ENCODE measurements around the gene XPNPEP1.

Gene XPNPEP1

DNA sequence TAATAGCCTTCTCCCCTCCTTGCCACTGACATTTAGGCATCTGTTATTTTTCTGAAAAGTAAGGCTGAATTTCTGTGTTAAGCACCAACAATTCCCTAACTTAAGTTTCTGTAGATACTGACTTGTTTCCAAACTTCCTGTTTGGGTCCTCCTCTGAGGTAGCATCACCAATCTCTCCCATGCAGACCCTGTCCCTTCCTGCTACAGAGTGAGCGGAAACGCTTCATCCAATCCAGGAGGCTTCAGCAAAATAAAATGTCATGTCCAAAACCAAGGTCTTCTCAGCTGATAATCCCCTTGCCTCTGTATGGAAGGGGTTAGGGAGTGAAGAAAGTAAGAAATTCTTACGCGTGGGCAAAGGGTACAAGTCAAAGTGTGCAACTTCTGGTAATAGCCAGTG lies 29.9 kb downstream of the XPNPEP1 start:
- TF ChIP-seq, protein P1, sequence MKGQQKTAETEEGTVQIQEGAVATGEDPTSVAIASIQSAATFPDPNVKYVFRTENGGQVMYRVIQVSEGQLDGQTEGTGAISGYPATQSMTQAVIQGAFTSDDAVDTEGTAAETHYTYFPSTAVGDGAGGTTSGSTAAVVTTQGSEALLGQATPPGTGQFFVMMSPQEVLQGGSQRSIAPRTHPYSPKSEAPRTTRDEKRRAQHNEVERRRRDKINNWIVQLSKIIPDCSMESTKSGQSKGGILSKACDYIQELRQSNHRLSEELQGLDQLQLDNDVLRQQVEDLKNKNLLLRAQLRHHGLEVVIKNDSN (IDR thresholded peaks at IDR 0.05) = no peak
- TF ChIP-seq TEAD4 (IDR thresholded peaks at IDR 0.05) (no peak), EGR1 (IDR thresholded peaks at IDR 0.05) (no peak), CEBPB (IDR thresholded peaks at IDR 0.05) (no peak), TCF12 (IDR thresholded peaks at IDR 0.05; ENCODE audit: low read depth) (no peak), TAF1 (IDR thresholded peaks at IDR 0.05; ENCODE audit: low read depth) (no peak), ZBTB7A (IDR thresholded peaks at IDR 0.05; ENCODE audit: low read depth) (no peak), RAD21 (IDR thresholded peaks at IDR 0.05; ENCODE audit: low read depth) (no peak), NFIC (IDR thresholded peaks at IDR 0.05) (no peak), YY1 (IDR thresholded peaks at IDR 0.05; ENCODE audit: low read depth) (no peak), CREB1 (IDR thresholded peaks at IDR 0.05; ENCODE audit: low read depth) (no peak), EP300 (IDR thresholded peaks at IDR 0.05; ENCODE audit: borderline replicate concordance) (no peak), FOXM1 (IDR thresholded peaks at IDR 0.05; ENCODE audit: borderline replicate concordance, low read depth) (no peak)
- TF ChIP-seq, protein P2, sequence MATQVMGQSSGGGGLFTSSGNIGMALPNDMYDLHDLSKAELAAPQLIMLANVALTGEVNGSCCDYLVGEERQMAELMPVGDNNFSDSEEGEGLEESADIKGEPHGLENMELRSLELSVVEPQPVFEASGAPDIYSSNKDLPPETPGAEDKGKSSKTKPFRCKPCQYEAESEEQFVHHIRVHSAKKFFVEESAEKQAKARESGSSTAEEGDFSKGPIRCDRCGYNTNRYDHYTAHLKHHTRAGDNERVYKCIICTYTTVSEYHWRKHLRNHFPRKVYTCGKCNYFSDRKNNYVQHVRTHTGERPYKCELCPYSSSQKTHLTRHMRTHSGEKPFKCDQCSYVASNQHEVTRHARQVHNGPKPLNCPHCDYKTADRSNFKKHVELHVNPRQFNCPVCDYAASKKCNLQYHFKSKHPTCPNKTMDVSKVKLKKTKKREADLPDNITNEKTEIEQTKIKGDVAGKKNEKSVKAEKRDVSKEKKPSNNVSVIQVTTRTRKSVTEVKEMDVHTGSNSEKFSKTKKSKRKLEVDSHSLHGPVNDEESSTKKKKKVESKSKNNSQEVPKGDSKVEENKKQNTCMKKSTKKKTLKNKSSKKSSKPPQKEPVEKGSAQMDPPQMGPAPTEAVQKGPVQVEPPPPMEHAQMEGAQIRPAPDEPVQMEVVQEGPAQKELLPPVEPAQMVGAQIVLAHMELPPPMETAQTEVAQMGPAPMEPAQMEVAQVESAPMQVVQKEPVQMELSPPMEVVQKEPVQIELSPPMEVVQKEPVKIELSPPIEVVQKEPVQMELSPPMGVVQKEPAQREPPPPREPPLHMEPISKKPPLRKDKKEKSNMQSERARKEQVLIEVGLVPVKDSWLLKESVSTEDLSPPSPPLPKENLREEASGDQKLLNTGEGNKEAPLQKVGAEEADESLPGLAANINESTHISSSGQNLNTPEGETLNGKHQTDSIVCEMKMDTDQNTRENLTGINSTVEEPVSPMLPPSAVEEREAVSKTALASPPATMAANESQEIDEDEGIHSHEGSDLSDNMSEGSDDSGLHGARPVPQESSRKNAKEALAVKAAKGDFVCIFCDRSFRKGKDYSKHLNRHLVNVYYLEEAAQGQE (IDR thresholded peaks at IDR 0.05; ENCODE audit: low read depth) = no peak
- TF ChIP-seq, protein P3, sequence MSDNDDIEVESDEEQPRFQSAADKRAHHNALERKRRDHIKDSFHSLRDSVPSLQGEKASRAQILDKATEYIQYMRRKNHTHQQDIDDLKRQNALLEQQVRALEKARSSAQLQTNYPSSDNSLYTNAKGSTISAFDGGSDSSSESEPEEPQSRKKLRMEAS (IDR thresholded peaks at IDR 0.05) = no peak

DNA sequence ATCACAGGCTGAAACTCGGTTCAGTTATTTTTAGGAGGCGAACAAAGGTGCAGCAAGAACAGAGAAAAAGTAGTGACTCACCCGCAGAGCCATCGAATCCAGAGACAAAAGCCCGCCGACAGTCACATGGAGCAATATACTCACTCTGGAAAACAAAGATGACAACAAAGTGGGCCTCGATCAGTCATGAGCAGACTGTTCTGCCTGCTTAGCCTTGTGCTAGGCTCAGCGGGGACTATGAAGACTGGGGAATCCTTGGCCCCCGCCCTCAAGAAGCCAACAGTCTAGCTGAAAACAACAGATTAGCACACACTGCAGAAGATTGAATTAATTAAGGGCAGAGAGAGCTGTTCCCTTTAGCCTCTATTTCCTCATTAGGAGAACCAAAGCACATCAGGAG lies 30.4 kb downstream of the XPNPEP1 start:
- TF ChIP-seq YY1 (IDR thresholded peaks at IDR 0.05; ENCODE audit: low read depth) = no peak
- no peak for TF ChIP-seq FOXM1 (IDR thresholded peaks at IDR 0.05; ENCODE audit: borderline replicate concordance, low read depth)
- no peak for TF ChIP-seq RAD21 (IDR thresholded peaks at IDR 0.05; ENCODE audit: low read depth)

DNA sequence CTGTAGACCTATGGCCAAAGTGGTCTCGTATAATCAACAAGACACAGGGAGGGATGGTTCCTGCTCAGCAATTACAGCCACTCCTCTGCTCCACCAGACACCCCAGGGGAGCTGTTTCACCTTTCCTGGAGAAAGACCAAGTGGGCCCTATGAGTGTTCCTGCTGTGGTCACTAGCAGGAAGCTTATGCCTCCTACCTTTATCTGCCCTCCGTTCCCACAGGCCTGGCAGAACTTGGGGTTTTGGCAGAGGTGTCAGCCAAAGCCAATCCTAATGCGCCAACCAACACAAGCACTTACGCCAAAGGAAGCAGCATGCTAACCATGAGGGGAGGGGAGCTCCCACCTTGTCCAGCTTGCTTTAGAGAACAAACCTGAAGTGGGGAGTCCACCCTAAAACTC lies 31.2 kb downstream of the XPNPEP1 start:
- TF ChIP-seq NFIC (IDR thresholded peaks at IDR 0.05) (no peak), CEBPB (IDR thresholded peaks at IDR 0.05) (no peak), CREB1 (IDR thresholded peaks at IDR 0.05; ENCODE audit: low read depth) (no peak), RAD21 (IDR thresholded peaks at IDR 0.05; ENCODE audit: low read depth) (no peak), TCF12 (IDR thresholded peaks at IDR 0.05; ENCODE audit: low read depth) (no peak), ZBTB7A (IDR thresholded peaks at IDR 0.05; ENCODE audit: low read depth) (no peak), TAF1 (IDR thresholded peaks at IDR 0.05; ENCODE audit: low read depth) (no peak), YY1 (IDR thresholded peaks at IDR 0.05; ENCODE audit: low read depth) (no peak), EP300 (IDR thresholded peaks at IDR 0.05; ENCODE audit: borderline replicate concordance) (no peak), EGR1 (IDR thresholded peaks at IDR 0.05) (no peak), TEAD4 (IDR thresholded peaks at IDR 0.05) (no peak), FOXM1 (IDR thresholded peaks at IDR 0.05; ENCODE audit: borderline replicate concordance, low read depth) (no peak)
- TF ChIP-seq, protein P2 (IDR thresholded peaks at IDR 0.05; ENCODE audit: low read depth) = no peak
- TF ChIP-seq, protein P1 (IDR thresholded peaks at IDR 0.05) = no peak
- TF ChIP-seq, protein P3 (IDR thresholded peaks at IDR 0.05) = no peak

DNA sequence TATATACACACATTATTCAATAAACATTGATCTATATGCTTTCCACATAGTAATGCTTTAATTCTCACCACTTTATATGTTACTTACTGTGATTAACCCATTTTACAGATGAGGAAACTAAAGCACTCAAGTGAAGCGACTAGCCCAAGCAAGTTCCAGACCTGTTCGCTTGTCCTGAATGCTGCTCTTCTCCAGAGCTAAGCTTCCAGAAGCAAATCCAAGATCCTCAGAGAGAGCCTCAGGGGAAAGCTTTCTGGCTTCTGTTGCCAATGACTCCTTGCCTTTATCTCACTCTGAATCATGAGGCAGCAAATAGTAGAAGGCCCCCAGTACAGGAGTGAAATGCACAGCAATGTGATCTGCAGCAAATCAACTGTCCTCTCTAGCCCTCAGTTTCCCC lies 32.2 kb downstream of the XPNPEP1 start:
- no peak for TF ChIP-seq EP300 (IDR thresholded peaks at IDR 0.05; ENCODE audit: borderline replicate concordance)
- no peak for TF ChIP-seq TEAD4 (IDR thresholded peaks at IDR 0.05)
- no peak for TF ChIP-seq TAF1 (IDR thresholded peaks at IDR 0.05; ENCODE audit: low read depth)
- TF ChIP-seq YY1 (IDR thresholded peaks at IDR 0.05; ENCODE audit: low read depth) = no peak
- TF ChIP-seq, protein P1 (IDR thresholded peaks at IDR 0.05) = no peak

DNA sequence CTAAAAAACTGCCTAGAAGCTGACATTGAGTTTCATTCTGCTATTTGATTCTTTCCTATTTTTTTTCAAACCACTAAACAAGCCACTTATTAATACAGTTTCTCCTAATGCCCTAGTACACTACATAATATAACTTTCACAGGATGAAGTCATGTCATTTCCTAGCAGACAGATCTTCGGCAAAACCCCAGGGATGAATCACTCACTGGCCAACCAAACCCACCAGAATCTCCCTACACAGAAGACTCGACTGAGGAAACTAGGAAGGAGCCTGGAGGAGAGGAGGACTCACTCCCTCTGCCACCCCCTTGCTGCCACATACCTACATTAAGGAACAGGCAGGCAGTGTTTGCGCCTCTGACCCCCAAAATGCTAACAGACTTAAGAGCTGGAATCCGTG lies 33.4 kb downstream of the XPNPEP1 start:
- TF ChIP-seq ZBTB7A (IDR thresholded peaks at IDR 0.05; ENCODE audit: low read depth) = no peak
- TF ChIP-seq RAD21 (IDR thresholded peaks at IDR 0.05; ENCODE audit: low read depth) = no peak
- TF ChIP-seq, protein P2 (IDR thresholded peaks at IDR 0.05; ENCODE audit: low read depth) = no peak
- no peak for TF ChIP-seq TCF12 (IDR thresholded peaks at IDR 0.05; ENCODE audit: low read depth)
- TF ChIP-seq EP300 (IDR thresholded peaks at IDR 0.05; ENCODE audit: borderline replicate concordance) = no peak
- TF ChIP-seq CREB1 (IDR thresholded peaks at IDR 0.05; ENCODE audit: low read depth) = no peak
- TF ChIP-seq, protein P3 (IDR thresholded peaks at IDR 0.05) = no peak
- TF ChIP-seq CEBPB (IDR thresholded peaks at IDR 0.05) = no peak

Data from Ishikawa (cell line).